HG03108 (cell line): ENCODE data around the gene SPINK8.
A peak's percentile ranks its signal among the peaks of the same experiment; 100 is the strongest.
"Not testable (repeated sequence)": the region's sequence is repeated elsewhere in the genome, so short reads cannot be mapped to it uniquely, and the experiment has no call there.

ENCODE experiments used
- ATAC-seq: cut with Tn5 transposase; IDR thresholded peaks from one replicate; pipeline ENCODE4 v1.9.1; 2021; ENCODE audit warnings: moderate library complexity; ENCODE audit not compliant: unreplicated experiment

The SPINK8 gene

DNA sequence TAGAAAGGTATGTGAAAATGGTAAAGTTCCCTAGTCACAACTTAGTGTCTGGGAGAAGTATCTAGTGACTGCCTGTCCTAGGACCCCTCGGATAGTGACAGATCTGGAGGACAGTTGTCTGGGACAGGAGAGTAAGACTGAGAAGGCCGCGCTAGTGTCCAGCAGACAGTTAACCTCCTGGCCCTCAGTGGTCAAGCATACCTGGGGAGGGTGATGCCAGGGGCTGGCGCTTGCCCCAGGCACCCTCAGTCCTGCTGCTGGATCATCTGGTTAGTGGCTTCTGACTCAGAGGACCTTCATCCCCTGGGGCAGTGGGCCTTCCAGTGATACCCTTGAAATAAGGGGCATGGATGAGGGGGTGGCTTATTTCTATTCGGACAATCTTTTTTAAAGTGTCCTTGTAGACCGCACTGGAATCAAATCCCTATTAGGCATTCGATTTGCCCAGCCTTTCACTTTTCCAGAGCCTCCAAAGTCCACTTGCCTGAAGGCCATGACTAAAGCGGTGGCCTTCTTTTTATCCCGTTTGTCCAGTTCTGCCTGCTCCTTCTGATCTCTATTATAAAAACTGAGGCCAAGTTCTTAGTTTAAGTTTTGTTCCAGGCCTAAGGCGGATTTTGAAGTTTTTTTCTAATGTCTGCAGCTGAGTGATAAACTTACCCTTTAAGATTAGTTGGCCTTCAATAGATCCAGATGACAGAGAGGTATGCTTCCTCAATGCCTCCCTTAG is 1.6 kb downstream of the SPINK8 start:
- ATAC-seq: not testable (repeated sequence)

DNA sequence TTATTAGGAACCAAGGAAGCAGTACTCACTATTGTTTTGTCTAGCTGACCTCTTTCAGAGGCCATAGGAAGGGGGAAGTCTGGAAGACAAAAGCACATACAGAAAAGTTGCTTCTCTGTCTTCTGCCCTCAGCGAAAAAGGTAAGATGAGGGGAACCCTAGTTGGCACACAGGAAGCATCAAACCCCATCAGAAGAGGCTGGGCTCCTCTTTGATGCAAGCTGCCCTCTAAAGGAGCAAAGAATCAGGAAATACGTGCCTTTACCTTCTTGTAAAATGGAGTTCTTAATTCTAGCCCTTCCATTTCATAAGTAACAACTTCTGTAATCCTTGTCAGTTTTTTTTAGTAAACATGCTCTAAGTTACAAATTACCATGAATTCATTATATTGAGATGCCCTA is 12.5 kb downstream of the SPINK8 start:
- ATAC-seq: no peak

DNA sequence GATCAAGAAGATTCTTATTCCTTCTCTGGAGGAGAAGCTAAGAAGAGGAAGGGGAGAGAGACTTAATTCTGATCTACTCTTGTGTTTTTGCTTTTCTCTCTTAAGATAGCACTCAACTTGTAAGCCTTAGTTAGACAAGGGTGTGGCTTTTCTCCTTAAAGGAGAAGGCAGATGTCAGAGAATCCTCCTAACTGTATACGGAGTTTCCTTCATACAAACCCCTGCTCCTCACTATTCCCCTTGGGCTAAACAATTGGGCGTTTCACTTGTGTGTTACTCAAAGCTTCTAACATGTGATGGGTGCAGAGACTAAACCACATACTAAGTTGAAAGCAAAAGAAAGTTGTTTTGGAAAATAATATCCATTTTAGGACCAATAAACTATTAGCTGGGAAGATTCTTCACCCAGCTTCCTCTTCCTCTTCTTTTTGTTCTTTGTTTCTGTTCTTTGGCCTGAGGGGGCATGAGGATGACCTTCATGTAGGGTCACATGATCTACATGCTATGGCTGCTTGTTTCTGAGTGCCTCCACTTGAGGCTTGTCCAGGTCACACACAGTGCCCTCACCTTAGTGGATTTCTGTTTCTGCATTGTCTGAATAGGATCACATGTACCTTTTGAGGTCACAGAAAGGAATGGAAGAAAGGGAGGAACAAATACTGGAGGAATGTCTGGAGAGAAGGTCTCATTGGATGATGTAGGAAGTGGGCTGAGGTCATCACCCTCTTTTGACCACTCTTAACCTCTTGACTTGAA is 14.6 kb downstream of the SPINK8 start:
- ATAC-seq: no peak

DNA sequence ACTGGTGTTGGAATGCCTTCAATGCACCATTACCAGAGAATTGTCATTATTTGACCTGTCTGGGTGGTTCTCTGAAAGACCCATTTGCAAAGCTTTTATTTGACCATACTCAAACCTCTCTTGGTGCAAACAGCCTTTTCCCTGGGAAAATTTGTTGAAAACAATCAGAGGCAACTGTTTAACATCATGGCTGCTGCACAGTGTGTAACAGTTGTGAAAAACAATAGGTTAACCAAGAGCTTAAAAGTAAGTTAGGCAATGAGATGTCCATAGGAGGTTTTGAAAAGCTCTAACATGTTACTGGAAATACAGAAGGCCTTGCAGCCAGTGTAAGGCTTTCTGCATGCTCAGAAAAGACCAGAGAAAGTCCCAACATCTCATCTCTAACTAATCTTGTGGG is 18.9 kb downstream of the SPINK8 start:
- no peak for ATAC-seq

DNA sequence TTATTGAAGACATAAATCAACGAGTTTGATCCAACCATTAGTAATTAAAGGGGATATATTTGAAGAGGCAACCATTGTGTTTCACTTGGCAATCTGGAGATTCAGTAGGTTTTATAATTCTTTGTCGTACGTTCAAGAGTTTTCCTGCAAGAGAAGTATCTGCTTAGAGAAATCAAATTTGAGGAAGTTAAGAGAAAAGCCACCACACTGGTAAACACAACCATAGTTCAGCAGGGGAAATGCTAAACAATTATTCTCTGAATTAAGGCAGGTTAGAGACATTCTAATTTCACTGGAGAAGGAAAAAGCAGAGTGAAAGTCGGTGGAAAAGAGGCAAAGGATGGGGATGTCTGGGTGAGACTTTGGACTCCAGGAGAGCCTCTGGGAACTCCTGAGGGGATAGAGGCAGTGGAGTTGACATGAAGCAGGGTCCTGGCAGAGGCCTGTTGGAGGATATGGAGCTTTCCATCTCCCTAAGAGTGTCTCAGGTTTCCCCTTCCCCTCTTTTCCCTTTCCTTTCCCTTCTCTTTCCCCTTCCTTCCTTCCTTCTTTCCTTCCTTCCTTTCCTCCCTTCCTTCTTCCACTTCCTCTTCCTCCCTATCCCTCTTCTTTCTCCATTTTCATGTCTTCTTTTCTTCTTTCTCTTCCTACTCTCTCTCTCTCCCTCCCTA is 26.5 kb downstream of the SPINK8 start:
- no peak for ATAC-seq

DNA sequence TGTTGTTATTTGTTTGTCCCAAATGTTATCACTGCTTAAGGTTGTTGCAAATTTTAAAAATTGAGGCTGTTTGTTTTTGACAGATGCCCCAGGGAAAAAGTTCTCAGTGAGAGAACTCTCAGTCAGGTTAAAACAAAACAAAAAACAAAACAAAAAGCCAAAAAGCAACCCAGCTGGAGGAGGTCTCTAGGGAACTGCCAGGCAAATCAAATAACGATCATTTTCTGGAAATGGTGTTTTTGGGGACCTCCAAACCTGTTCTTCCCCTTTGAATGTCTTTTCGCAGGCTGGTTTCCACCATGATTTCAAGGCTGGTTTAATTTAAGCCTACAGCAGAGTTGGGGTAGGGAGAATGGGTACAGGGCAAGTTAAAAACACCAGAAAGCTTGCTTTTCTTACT is 27.2 kb downstream of the SPINK8 start:
- no peak for ATAC-seq

DNA sequence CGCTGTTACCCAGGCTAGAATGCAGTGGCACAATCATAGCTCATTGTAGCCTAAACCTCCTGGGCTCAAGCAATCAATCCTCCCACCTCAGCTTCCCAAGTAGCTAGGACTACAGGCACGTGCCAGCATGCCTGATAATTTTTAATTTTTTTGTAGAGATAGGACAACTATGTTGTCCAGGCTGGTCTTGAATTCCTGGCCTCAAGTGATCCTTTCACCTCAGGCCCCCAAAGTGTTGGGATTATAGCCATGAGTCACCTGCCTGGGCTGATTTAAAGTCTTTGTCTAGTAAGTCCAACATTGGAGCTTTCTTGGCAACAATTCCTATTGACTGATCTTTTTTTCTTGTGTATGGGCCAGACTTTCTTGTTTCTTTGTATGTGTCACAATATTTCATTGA is 28.1 kb downstream of the SPINK8 start:
- no peak for ATAC-seq

DNA sequence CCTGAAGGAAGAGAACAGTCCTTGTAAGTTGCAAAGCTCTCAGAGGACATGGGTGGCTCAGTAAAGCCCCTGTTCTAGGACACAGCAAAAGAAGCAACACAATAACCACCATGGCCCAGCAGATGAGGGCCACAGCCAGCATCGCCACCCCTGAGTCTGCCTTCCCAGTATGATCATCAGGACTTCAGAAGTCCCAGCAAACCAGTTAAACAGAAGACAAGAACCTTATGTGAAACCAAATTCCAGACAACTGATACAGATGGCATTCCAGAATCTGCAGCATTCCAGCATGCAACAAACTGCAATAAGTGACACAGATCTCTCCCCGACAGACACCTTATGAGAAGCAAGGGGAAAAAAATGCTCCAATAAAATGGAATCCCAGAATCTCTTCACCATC is 30.4 kb downstream of the SPINK8 start:
- ATAC-seq: no peak

DNA sequence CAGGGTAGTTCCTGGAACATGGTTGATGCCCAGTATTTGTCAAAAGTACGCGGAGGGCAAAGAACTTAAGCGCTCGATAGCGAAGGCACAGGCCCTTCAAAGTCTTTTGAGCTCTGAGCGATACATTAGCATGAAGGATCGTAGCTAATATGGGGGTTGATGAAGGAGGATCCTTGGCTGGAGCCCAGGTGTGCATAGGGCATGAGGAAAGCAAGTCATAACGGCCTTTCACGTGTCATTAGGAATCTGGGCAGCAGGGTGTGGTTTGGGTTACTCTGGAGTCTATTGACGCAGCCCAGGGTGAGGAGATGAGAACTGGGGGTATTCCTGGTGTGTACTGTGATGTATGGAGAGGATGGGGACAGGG is 31.7 kb downstream of the SPINK8 start:
- no peak for ATAC-seq

DNA sequence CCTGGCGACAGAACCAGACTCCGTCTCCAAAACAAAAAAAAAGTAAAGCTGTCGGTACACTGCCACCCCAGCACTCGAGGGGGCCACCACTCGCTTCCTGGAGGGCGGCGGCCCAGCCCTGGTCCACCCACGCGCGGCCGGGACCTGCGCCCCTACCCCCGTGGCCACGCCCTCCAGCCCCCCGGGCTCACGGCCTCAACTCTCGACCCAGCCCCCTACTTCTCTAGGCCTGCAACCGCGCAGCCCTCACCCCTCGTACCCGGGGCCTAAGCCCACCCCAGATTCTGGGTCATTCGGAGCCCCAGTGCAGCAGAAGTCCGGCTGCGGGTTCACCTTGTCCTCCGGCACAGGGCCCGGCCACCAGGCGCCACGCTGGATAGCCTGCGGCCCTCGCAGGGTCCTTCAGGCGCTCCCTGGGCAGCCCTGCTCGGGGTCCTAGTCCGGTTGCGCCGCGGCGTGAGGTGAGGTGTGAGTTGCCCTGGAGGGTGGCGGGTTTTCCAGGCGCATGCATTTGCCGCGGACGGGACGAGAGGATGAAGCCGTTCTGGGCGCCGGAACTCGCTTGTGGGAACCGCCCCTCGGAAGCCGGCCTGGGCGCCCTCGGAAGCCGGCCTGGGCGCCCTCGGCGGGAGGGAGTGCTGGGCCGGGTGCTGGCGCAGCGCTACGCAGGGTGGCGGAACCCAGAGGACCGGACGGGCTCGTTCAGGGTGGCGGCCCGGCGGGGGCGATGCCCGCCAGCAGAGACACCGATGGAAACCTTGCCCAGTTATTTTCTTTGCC is 32.3 kb downstream of the SPINK8 start, which contains the start of gene NME6:
TSS of gene NME6 (minus strand) at position 348 of the 780 bp plus-strand sequence.
- peak; percentile 84 for ATAC-seq

DNA sequence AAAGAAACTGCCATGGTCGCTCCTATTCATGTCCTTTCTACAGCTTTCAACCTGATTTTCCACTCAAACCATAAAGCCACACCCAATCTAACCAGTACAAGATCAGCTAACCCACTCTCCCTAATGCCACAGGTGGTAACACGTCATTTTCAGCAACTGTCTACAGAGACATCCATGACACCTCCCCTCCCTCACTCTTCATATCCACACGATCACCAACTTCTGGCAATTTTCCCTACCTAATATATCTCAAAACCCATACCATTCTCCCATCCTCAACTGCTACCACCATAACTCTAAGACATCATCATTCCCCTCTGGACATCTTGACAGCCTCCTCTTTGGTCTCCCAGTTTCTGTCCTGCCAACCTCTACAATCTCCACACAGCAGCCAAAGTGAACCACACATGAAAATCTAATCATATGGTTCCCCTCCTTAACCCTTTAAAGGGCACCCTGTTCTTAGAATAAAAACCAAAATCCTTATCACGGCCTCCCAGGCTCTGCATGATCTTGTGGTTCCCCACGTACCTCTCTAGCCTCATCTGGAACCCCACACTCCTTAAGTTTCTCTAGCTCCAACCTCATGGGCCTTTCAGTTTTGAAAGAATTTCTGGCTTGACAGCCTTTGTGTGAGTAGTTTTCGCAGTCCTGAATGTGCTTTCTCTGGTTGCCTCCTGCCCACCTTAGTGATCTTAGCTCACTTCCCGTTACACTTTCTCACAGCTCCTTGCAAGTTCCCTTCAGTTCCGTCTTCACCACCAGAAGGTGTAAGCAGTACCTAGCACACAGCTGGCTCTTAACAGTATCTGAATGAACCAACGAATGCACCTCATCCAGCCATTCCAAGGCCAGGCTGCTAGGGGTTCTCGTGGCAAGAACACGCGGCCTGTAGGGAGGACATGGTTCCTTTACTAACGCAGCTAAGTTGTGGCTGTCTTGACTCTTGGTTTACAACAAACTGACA is 33.4 kb downstream of the SPINK8 start:
- peak; percentile 33 for ATAC-seq

DNA sequence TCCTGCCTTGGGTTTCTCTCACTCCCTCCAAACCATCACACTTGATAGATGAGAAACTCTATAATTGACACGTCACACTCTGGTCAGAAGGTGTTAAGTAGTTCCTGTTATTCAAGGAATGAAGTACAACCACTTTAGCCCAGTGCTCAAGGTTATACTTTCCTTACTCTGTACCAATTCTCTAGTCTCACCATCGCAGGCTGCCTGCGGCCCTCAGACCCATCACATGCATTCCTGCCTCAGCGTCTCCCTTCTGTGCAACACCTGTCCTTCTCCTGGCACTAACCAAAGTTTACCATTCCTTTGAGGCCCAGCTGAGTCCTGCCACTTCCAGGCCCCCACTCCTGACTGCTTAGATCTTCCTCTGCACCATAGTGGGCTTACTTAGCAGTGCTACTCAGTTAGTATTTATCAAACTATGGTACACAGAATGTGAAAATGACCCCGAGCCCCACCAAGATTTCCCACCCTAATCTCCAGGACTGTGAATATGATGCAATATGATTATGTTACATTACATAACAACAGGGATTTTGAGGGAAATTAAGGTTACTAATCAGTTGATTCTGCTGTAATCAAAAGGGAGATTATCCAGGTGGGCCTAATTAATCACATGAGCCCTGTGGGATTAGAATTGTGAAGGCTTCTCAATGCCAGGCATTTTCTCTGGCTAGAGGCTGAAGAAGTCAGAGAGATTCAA is 36.2 kb downstream of the SPINK8 start:
- ATAC-seq: no peak

DNA sequence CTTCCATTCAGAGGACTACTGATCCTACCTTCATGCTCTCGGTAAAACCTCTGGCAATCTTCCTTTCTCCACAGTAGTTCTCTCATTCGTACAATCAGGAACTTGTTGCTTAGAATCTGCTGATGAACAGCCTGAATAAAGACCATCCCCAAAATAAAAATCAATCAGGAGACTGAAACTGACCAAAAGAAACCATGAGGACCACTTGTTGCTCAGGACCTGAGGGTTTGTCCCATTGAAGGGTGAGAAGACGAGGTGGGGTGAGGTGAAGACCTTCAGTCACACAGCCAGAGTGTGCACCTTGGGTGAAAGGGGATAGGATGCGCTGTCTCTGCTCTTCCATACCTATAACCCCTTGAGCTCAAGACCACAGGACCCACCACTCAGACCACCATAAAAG is 36.8 kb downstream of the SPINK8 start:
- no peak for ATAC-seq

DNA sequence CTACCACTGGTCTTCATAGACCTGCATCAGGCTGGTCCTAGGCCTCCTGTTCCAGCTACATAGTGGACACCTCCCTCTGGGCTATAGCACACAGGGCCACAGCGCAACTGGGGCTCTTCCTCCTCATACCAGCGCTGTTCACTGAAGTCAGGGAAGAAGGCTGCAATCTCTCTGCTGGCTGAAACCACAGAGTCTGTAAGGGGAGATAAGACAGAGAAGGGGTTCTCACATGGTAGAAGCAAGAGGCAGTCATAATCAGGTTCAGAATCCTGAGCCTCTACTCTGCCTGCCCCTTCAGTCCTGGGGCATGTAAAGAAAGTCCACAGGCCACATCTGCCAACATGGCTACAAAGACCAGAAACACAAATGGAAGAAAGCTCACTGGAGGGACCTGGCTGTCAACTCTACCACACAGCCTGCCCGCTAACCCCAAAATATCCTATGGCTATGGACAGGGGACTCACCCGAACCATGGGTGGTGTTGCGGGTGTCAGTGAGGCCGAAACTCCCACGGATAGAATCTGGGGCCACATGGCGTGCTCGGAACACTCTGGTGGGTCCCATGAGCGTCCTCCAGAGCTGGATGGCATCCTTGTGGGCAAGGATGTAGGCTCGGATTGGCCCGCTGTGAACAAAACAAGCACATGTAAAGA is 38.7 kb downstream of the SPINK8 start:
- no peak for ATAC-seq

DNA sequence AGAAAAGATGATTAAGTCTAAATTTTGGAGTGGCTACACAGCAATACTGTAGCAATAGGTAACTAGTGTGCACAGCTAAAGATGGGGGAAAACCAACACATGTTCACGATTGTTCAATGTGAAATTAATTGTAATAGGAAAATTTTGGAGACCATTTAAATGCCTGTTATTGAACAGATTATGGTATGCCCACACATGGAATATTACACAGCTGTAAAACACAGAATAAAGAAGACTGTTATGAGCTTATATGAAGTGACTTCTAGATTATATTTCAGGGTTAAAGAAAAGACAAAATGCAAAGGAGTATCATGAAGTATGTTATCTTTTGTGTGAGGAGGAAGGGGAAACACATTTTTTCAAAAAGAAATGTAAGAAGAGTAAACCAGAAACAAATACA is 43.8 kb downstream of the SPINK8 start:
- no peak for ATAC-seq

DNA sequence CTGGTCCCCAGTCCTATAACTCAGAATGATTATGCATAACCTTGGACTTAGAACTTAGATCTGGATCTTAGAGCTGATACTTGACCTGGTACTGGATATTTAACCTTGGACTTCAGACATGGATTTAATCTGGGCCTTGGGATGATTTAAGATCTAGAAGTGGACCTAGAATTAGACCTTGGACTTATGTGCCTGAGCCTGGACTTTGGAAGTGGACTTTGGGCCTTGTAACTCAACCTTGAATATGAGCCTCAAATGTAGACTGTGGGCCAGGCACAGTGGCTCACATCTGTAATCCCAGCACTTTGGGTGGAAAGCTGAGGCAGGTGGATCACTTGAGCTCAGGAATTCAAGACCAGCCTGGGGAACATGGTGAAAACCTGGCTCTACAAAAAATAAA is 46.4 kb downstream of the SPINK8 start:
- ATAC-seq: no peak

DNA sequence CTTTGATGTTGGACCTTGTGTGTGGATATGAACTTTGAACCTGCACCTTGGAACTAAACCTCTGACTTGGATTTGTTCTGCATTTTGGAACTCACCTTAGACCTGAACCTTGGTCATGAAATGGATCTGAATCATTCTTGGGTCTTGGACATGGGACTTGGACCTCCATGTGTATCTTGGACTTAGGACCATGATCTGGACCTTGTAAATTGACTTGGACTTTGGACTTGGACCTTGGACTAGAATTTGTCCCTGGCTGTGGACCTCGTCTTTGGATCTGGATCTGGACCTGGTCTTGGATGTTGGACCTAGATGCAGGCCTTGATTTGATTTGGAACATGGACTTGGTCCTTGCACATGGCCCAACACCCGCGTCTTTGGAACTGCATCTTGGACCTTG is 47.2 kb downstream of the SPINK8 start:
- no peak for ATAC-seq

DNA sequence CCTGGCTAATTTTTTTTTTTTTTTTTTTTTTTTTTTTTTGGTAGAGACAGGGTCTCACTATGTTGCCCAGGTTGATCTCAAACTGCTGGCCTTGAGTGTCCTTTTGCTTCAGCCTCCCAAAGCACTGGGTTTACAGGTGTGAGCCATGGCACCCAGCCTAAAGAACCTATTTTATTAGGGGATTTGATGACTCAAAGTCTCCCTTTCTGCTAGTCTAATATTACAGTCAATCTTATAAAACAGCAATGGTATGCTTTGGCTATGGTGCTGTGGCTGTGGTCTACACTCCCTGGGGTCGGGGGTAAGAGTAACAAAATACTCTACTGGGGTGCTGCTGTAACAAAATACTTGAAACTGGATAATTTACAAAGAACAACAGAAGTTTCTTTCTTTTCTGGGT is 47.8 kb downstream of the SPINK8 start:
- ATAC-seq: no peak

DNA sequence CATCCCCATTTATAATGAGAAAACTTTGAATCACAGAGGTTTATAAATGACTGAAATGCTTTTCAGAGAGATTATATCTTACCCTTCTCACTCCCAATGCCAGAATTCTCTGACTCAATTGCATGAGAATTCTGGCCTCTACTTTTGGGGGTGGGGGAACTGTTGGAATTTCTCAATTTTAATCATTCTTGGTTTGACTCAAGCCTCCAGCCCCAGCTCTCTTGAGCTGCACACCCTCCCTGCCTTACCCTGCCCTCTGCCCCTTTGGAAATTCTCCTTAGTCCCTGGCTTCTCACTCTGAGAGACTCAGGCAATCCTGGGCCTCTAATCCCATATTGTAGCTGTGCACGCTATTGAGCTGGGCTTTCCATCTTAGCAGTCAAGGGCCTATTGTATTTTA is 48.3 kb downstream of the SPINK8 start:
- no peak for ATAC-seq
